ENCODE data around the gene RNF214. TPM values are rescaled to one million over a fixed set of nuclear protein-coding genes. Genes with fewer than 3 reads are reported as not detected.
A peak's percentile ranks its signal among the peaks of the same experiment; 100 is the strongest.

The RNF214 gene
- total RNA-seq, 2 donors from 2014 or later: 9.4 to 24.8 TPM

- H3K4me3 ChIP-seq: peak overlapping the region; percentile 34 to 36
- no peak for TF ChIP-seq POLR2AphosphoS5 (IDR thresholded peaks at IDR 0.05)
- TF ChIP-seq POLR2A (IDR thresholded peaks at IDR 0.05): no peak
- TF ChIP-seq CTCF (IDR thresholded peaks at IDR 0.05): no peak
- H3K36me3 ChIP-seq: peaks cover 3 to 19% of the 10 kb centered on the region in 2 donors
- no peaks in the 10 kb centered on the region for H3K27me3 ChIP-seq (replicated peaks; ENCODE audit: insufficient read depth)
- H3K9me3 ChIP-seq: no peaks in the 10 kb centered on the region
- peak overlapping the region; percentile 82 to 83 for H3K27ac ChIP-seq
- no peak for DNase-seq (ENCODE audit: low spot score)
- peaks cover 10% of the 10 kb centered on the region for H3K4me1 ChIP-seq (replicated peaks)
- intact Hi-C loops (cut with DNase I): loop anchor here (2.0 kb wide), 1 partner anchor 21 kb away; no protein-coding TSS in a partner anchor
- WGBS: 58% methylated on average over 13 of the region's 13 CpGs
Measured at GRCh38 chr11:117199916-117200812, 32.3 kb upstream of the RNF214 start.

GRCh38 chr11:117200813-117201657 lies 31.4 kb upstream of the RNF214 start:
- Histone ChIP-seq H3K36me3 (peaks cover 3 to 11% of the 10 kb centered on the region in 2 donors), H3K4me3 (peak overlapping the region; percentile 34 to 36), H3K27me3 (replicated peaks; ENCODE audit: insufficient read depth) (no peaks in the 10 kb centered on the region), H3K9me3 (no peaks in the 10 kb centered on the region), H3K4me1 (replicated peaks) (peaks cover 10% of the 10 kb centered on the region), H3K27ac (peak overlapping the region; percentile 82 to 83)
- no peak for DNase-seq (ENCODE audit: low spot score)
- WGBS: 69% methylated on average over 12 of the region's 12 CpGs
- intact Hi-C loops (cut with DNase I): no loop called here
- TF ChIP-seq POLR2A (IDR thresholded peaks at IDR 0.05) (no peak), CTCF (IDR thresholded peaks at IDR 0.05) (no peak), POLR2AphosphoS5 (IDR thresholded peaks at IDR 0.05) (no peak)

GRCh38 chr11:117201658-117202305 lies 30.7 kb upstream of the RNF214 start:
- intact Hi-C loops (cut with DNase I): no loop called here
- no peak for DNase-seq (ENCODE audit: low spot score)
- H3K4me3 ChIP-seq: peak overlapping the region; percentile 34 to 36
- TF ChIP-seq POLR2AphosphoS5 (IDR thresholded peaks at IDR 0.05): no peak
- no peak for TF ChIP-seq POLR2A (IDR thresholded peaks at IDR 0.05)
- no peak for TF ChIP-seq CTCF (IDR thresholded peaks at IDR 0.05)
- peaks cover 3 to 10% of the 10 kb centered on the region in 2 donors for H3K36me3 ChIP-seq
- H3K9me3 ChIP-seq: no peaks in the 10 kb centered on the region
- 61% methylated on average over 13 of the region's 14 CpGs for WGBS
- H3K27ac ChIP-seq: peak overlapping the region; percentile 82 to 83
- no peaks in the 10 kb centered on the region for H3K27me3 ChIP-seq (replicated peaks; ENCODE audit: insufficient read depth)
- peaks cover 10% of the 10 kb centered on the region for H3K4me1 ChIP-seq (replicated peaks)

- Histone ChIP-seq H3K4me3 (peak overlapping the region; percentile 34 to 36), H3K4me1 (replicated peaks) (peaks cover 10% of the 10 kb centered on the region)
- no peak for DNase-seq (ENCODE audit: low spot score)
Measured at GRCh38 chr11:117202386-117203068, 29.9 kb upstream of the RNF214 start.

More at GRCh38 chr11:117202386-117203068, 29.9 kb upstream of the RNF214 start:
- Histone ChIP-seq H3K27ac (peak overlapping the region; percentile 82 to 83), H3K27me3 (replicated peaks; ENCODE audit: insufficient read depth) (no peaks in the 10 kb centered on the region), H3K36me3 (peaks cover 3 to 10% of the 10 kb centered on the region in 2 donors), H3K9me3 (no peaks in the 10 kb centered on the region)
- TF ChIP-seq POLR2A (IDR thresholded peaks at IDR 0.05): no peak
- TF ChIP-seq POLR2AphosphoS5 (IDR thresholded peaks at IDR 0.05): no peak
- TF ChIP-seq CTCF (IDR thresholded peaks at IDR 0.05): no peak
- intact Hi-C loops (cut with DNase I): no loop called here
- 73% methylated on average over 7 of the region's 7 CpGs for WGBS

All from prostate gland (tissue), 2 donors.